Mesothelial cell of epicardium (in vitro differentiated cells): ENCODE results near the gene GMPR. TPM values are rescaled to one million over a fixed set of nuclear protein-coding genes. Genes with fewer than 3 reads are reported as not detected.

ENCODE experiments used
- DNase-seq, 2 experiments: peaks; one replicate each; pipeline ENCODE4 v3.0.0; 2021; ENCODE audit warnings: low spot score in 2 of 2; ENCODE audit not compliant: unreplicated experiment in 2 of 2
- H3K27ac Mint-ChIP-seq: 2 replicates; pipeline ENCODE4 v1.8.0; 2021; ENCODE audit warnings: mixed read lengths
- H3K27me3 Mint-ChIP-seq: 2 replicates; pipeline ENCODE4 v1.8.0; 2021; ENCODE audit warnings: low read depth, mixed read lengths
- H3K36me3 Mint-ChIP-seq: 2 replicates; pipeline ENCODE4 v1.8.0; 2021; ENCODE audit warnings: mixed read lengths
- H3K4me1 Mint-ChIP-seq: 2 replicates; pipeline ENCODE4 v1.8.0; 2021; ENCODE audit warnings: mixed read lengths
- H3K4me3 Mint-ChIP-seq: 2 replicates; pipeline ENCODE4 v1.8.0; 2021; ENCODE audit warnings: mild to moderate bottlenecking, moderate library complexity, mixed read lengths
- H3K9me3 Mint-ChIP-seq: 2 replicates; pipeline ENCODE4 v1.8.0; 2021; ENCODE audit warnings: mixed read lengths
- total RNA-seq: library from RNA; stranded (reverse); gene quantifications from 3 replicates; pipeline ENCODE4 v1.2.1, GENCODE V29; 2021
- TF ChIP-seq, protein P1 (sequence below): fragments of 200-600 bp; sonication (generic); IDR thresholded peaks from one replicate; pipeline ENCODE4 v1.5.0; 2021; ENCODE audit warnings: antibody characterized with exemption; ENCODE audit not compliant: unreplicated experiment

Gene GMPR
- total RNA-seq, 1 donor from 2014 or later: 4.0 TPM

DNA sequence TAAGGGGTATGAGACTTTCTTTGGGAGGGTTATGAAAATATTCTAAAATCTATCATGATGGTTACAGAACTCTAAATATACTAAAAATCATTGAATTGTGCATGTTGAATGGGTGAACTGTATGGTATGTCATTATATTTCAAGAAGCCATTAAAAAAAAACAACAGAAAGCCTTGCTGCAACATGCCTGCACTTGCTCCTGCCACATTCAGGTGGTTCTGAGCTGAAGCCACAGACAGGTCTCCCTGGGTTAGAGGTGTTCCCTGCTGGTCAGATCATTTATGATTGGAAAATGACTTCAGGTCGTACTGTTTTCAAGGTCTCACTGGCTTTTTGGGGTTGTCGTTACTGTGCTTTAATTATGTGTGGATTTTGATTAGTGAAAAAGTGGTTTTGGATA, 13.3 kb downstream of the GMPR start:
- no peak overlapping the region for H3K4me3 Mint-ChIP-seq
- no peaks in the 10 kb centered on the region for H3K9me3 Mint-ChIP-seq
- H3K4me1 Mint-ChIP-seq: peaks cover 11% of the 10 kb centered on the region
- DNase-seq: no peak
- no peak overlapping the region for H3K27ac Mint-ChIP-seq
- H3K27me3 Mint-ChIP-seq: no peaks in the 10 kb centered on the region
- TF ChIP-seq, protein P1, sequence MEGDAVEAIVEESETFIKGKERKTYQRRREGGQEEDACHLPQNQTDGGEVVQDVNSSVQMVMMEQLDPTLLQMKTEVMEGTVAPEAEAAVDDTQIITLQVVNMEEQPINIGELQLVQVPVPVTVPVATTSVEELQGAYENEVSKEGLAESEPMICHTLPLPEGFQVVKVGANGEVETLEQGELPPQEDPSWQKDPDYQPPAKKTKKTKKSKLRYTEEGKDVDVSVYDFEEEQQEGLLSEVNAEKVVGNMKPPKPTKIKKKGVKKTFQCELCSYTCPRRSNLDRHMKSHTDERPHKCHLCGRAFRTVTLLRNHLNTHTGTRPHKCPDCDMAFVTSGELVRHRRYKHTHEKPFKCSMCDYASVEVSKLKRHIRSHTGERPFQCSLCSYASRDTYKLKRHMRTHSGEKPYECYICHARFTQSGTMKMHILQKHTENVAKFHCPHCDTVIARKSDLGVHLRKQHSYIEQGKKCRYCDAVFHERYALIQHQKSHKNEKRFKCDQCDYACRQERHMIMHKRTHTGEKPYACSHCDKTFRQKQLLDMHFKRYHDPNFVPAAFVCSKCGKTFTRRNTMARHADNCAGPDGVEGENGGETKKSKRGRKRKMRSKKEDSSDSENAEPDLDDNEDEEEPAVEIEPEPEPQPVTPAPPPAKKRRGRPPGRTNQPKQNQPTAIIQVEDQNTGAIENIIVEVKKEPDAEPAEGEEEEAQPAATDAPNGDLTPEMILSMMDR: no peak
- H3K36me3 Mint-ChIP-seq: peaks cover 6% of the 10 kb centered on the region

DNA sequence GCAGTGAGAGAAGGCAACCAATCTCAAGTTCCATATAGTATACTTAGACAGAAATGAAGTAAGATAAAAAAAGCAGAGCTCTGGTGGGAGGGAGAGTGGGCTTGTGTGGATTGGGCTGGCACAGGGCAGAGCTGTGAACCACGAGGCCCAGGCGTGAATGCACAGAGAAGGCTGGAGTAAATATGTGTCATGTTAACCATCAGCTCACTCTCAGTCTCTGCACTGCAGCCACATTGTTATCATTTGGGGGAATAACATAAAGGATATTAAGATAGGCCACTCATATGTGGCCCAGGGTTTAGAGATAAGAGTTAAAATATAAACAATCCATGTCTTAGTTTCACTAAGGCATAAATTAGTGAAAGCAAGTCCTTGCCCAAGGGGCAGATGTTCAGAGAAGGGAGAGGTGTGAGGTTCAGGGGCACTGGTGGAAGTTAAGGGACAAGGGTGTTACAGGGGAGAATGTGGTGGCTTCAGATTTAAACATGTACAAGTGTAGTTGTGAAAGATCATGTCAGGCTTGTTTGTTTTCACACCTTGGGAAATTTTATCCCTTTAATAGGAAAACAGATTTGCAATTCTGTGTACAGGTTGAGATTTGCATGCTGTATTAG, 14.4 kb downstream of the GMPR start:
- H3K36me3 Mint-ChIP-seq: peaks cover 6% of the 10 kb centered on the region
- TF ChIP-seq, protein P1: no peak
- no peak for DNase-seq
- no peak overlapping the region for H3K4me3 Mint-ChIP-seq
- H3K27ac Mint-ChIP-seq: no peak overlapping the region
- H3K27me3 Mint-ChIP-seq: no peaks in the 10 kb centered on the region
- peaks cover 11% of the 10 kb centered on the region for H3K4me1 Mint-ChIP-seq
- H3K9me3 Mint-ChIP-seq: peaks cover 4% of the 10 kb centered on the region

DNA sequence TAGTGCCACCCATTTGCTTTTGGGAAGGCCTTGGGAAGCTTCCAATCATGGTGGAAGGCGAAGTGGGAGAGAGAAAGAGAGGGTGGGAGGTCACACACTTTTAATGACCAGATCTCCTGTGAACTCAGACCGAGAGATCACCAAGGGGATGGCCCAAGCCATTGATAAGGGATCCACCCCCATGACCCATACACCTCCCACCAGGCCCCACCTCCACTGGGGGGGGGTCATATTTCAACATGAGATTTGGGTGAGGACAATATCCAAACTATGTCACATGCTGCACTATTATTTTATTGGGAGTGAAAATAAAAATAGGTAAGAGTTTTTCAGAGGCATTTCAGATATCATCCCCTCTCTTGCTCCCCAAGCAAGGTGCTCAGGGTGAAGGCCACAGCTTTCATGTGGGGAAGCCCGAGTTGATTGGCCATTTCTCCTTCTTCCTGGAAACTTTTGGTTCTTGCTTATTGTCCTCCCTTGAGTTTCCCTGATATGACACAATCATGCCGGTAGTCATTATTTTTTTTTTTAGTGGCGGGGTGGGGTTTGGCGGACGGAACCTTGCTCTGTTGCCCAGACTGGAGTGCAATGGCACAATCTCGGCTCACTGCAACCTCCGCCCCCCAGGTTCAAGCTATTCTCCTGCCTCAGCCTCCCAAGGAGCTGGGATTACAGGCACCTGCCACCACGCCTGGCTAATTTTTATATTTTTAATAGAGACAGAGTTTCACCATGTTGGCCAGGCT, 15.2 kb downstream of the GMPR start:
- Mint-ChIP-seq H3K4me1 (peaks cover 11% of the 10 kb centered on the region), H3K36me3 (peaks cover 6% of the 10 kb centered on the region), H3K27me3 (no peaks in the 10 kb centered on the region), H3K9me3 (peaks cover 4% of the 10 kb centered on the region), H3K4me3 (no peak overlapping the region), H3K27ac (no peak overlapping the region)
- no peak for DNase-seq
- TF ChIP-seq, protein P1: no peak

DNA sequence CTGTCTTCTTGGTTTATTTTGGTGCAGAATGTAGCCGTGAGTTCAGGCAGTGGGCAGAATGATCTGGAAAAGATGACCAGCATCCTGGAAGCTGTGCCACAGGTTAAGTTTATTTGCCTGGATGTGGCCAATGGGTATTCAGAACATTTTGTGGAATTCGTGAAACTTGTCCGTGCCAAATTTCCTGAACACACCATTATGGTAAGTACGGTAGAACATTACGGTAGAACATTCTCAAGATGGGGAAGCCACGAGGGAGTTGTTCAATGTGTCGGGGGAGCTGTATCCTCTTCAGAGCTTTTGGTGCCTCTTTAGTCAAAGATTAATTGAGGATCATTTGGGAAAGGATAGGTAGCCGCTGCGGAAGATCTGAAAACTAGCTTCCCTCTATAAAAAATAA, 16.1 kb downstream of the GMPR start:
- peaks cover 4% of the 10 kb centered on the region for H3K9me3 Mint-ChIP-seq
- DNase-seq: no peak
- no peaks in the 10 kb centered on the region for H3K27me3 Mint-ChIP-seq
- H3K36me3 Mint-ChIP-seq: peaks cover 6% of the 10 kb centered on the region
- peaks cover 11% of the 10 kb centered on the region for H3K4me1 Mint-ChIP-seq
- no peak overlapping the region for H3K4me3 Mint-ChIP-seq
- no peak overlapping the region for H3K27ac Mint-ChIP-seq
- TF ChIP-seq, protein P1: no peak

DNA sequence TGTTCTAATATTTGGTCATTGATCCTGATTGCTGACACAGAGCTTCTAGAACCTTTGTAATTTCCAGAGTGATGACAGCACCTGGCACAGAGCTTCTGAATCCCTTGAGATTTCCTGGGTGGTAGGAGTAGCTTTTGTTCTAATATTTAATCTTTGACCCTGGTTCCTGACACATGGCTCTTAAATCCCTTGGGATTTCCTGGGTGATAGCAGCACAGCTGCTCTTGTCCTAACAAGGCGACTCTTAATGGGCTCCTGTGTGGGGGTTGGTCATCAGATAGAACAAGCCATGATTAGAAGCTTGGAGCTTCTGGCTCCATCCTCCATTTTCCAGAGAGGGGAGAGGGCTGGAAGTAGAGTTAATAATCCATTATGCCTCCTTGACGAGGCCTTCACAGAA, 18.4 kb downstream of the GMPR start:
- TF ChIP-seq, protein P1: no peak
- H3K4me1 Mint-ChIP-seq: peaks cover 8% of the 10 kb centered on the region
- H3K27me3 Mint-ChIP-seq: no peaks in the 10 kb centered on the region
- H3K4me3 Mint-ChIP-seq: no peak overlapping the region
- H3K36me3 Mint-ChIP-seq: peaks cover 6% of the 10 kb centered on the region
- DNase-seq: no peak
- peaks cover 4% of the 10 kb centered on the region for H3K9me3 Mint-ChIP-seq
- H3K27ac Mint-ChIP-seq: no peak overlapping the region
